H9 (cell line): ENCODE measurements around the gene SPATA2. TPM values are rescaled to one million over a fixed set of nuclear protein-coding genes. Genes with fewer than 3 reads are reported as not detected.

Experiments used
- DNase-seq: peaks from one replicate; pipeline ENCODE4 v3.0.0-alpha.2; 2017
- H2AFZ ChIP-seq: one replicate; pipeline ENCODE4 v1.6.1; 2013; ENCODE audit warnings: mild to moderate bottlenecking, low read length, control low read depth, moderate library complexity
- H2AK5ac ChIP-seq: 2 replicates; pipeline ENCODE4 v1.6.1; 2013; ENCODE audit warnings: low read length, control low read depth, mixed read lengths; ENCODE audit not compliant: insufficient read length
- H2BK120ac ChIP-seq: one replicate; pipeline ENCODE4 v1.6.1; 2013; ENCODE audit warnings: low read depth, mild to moderate bottlenecking, low read length, control low read depth, inconsistent platforms; ENCODE audit not compliant: poor library complexity, severe bottlenecking
- H2BK12ac ChIP-seq: 2 replicates; pipeline ENCODE4 v1.6.1; 2013; ENCODE audit warnings: low read length, control low read depth, mixed read lengths, low read depth; ENCODE audit not compliant: insufficient read length
- H2BK15ac ChIP-seq: 2 replicates; pipeline ENCODE4 v1.6.1; 2013; ENCODE audit warnings: low read depth, low read length, control low read depth
- H2BK20ac ChIP-seq: one replicate; pipeline ENCODE4 v1.6.1; 2013; ENCODE audit warnings: low read depth, mild to moderate bottlenecking, low read length, control low read depth, inconsistent platforms; ENCODE audit not compliant: poor library complexity, severe bottlenecking
- H2BK5ac ChIP-seq: 2 replicates; pipeline ENCODE4 v1.6.1; 2013; ENCODE audit warnings: low read length, control low read depth, mixed read lengths; ENCODE audit not compliant: insufficient read length
- H3K14ac ChIP-seq: 2 replicates; pipeline ENCODE4 v1.6.1; 2013; ENCODE audit warnings: low read length, control low read depth; ENCODE audit not compliant: insufficient read depth
- H3K18ac ChIP-seq: 2 replicates; pipeline ENCODE4 v1.6.1; 2013; ENCODE audit warnings: low read depth, mild to moderate bottlenecking, mixed read lengths, low read length, control low read depth; ENCODE audit not compliant: insufficient read length
- H3K23ac ChIP-seq: 2 replicates; pipeline ENCODE4 v1.6.1; 2013; ENCODE audit warnings: low read length, control low read depth, mixed read lengths, low read depth; ENCODE audit not compliant: insufficient read length
- H3K23me2 ChIP-seq: 2 replicates; pipeline ENCODE4 v1.6.1; 2013; ENCODE audit warnings: low read depth, mild to moderate bottlenecking, mixed read lengths, low read length, control low read depth; ENCODE audit not compliant: insufficient read length, poor library complexity, severe bottlenecking
- H3K27ac ChIP-seq: 2 replicates; pipeline ENCODE4 v1.5.1; 2013; ENCODE audit warnings: low read length, control low read depth, mixed read lengths, low read depth; ENCODE audit not compliant: insufficient read length
- H3K27me3 ChIP-seq: 2 replicates; pipeline ENCODE4 v1.6.1; 2013; ENCODE audit warnings: low read length, control low read depth, inconsistent platforms; ENCODE audit not compliant: insufficient read depth
- H3K4ac ChIP-seq: 2 replicates; pipeline ENCODE4 v1.6.1; 2013; ENCODE audit warnings: low read depth, mild to moderate bottlenecking, control low read depth, inconsistent platforms, low read length, moderate library complexity
- H3K4me1 ChIP-seq: 2 replicates; pipeline ENCODE4 v1.6.1; 2013; ENCODE audit warnings: low read length, control low read depth, inconsistent platforms; ENCODE audit not compliant: insufficient read depth
- H3K4me2 ChIP-seq: 2 replicates; pipeline ENCODE4 v1.6.1; 2013; ENCODE audit warnings: low read length, control low read depth, mixed read lengths; ENCODE audit not compliant: insufficient read length, insufficient read depth
- H3K56ac ChIP-seq: 2 replicates; pipeline ENCODE4 v1.6.1; 2013; ENCODE audit warnings: low read depth, mild to moderate bottlenecking, mixed read lengths, low read length, control low read depth; ENCODE audit not compliant: insufficient read length
- H3K79me1 ChIP-seq: 2 replicates; pipeline ENCODE4 v1.6.1; 2013; ENCODE audit warnings: low read depth, mild to moderate bottlenecking, moderate library complexity, low read length, control low read depth, inconsistent platforms; ENCODE audit not compliant: insufficient read depth, poor library complexity, severe bottlenecking
- H3K79me2 ChIP-seq: 2 replicates; pipeline ENCODE4 v1.6.1; 2013; ENCODE audit warnings: low read length, control low read depth, inconsistent platforms; ENCODE audit not compliant: insufficient read depth
- H3K9ac ChIP-seq: 2 replicates; pipeline ENCODE4 v1.6.1; 2013; ENCODE audit warnings: low read length, control low read depth, mixed read lengths; ENCODE audit not compliant: insufficient read length; ENCODE audit errors: extremely low read depth
- H3K9me3 ChIP-seq: one replicate; pipeline ENCODE4 v1.6.1; 2013; ENCODE audit warnings: low read depth, low read length, inconsistent platforms; ENCODE audit not compliant: control insufficient read depth
- H3T11ph ChIP-seq: one replicate; pipeline ENCODE4 v1.6.1; 2013; ENCODE audit warnings: mild to moderate bottlenecking, low read length, control low read depth, inconsistent platforms
- H4K20me1 ChIP-seq: one replicate; pipeline ENCODE4 v1.6.1; 2013; ENCODE audit not compliant: control insufficient read depth, insufficient read length, insufficient read depth
- H4K5ac ChIP-seq: 2 replicates; pipeline ENCODE4 v1.6.1; 2013; ENCODE audit warnings: low read depth, mild to moderate bottlenecking, mixed read lengths, low read length, control low read depth; ENCODE audit not compliant: insufficient read length
- H4K8ac ChIP-seq: replicated peaks from 2 replicates; pipeline ENCODE4 v1.6.1; 2013; ENCODE audit warnings: low read length, control low read depth, mixed read lengths, low read depth; ENCODE audit not compliant: insufficient read length
- H4K91ac ChIP-seq: 2 replicates; pipeline ENCODE4 v1.6.1; 2013; ENCODE audit warnings: low read depth, mild to moderate bottlenecking, moderate library complexity, mixed read lengths, low read length, control low read depth; ENCODE audit not compliant: insufficient read length
- H3K27ac Mint-ChIP-seq, 3 experiments: 2 replicates in 2 of 3; 3 replicates in 1 of 3; pipeline ENCODE4 v1.8.0; 2020 to 2021; ENCODE audit warnings: mixed read lengths in 3 of 3, mild to moderate bottlenecking in 1 of 3, moderate library complexity in 1 of 3
- H3K27me3 Mint-ChIP-seq: 2 replicates; pipeline ENCODE4 v1.8.0; 2021; ENCODE audit warnings: low read depth, mild to moderate bottlenecking, moderate library complexity, mixed read lengths
- H3K36me3 Mint-ChIP-seq, 3 experiments: 2 replicates in 2 of 3; 3 replicates in 1 of 3; pipeline ENCODE4 v1.8.0; 2020 to 2021; ENCODE audit warnings: low read depth in 3 of 3, mixed read lengths in 3 of 3; ENCODE audit not compliant: insufficient read depth in 1 of 3
- H3K4me1 Mint-ChIP-seq, 2 experiments: 2 replicates each; pipeline ENCODE4 v1.8.0; 2020; ENCODE audit warnings: mixed read lengths in 2 of 2
- H3K4me3 Mint-ChIP-seq, 2 experiments: 2 replicates in 1 of 2; 3 replicates in 1 of 2; pipeline ENCODE4 v1.8.0; 2020 to 2021; ENCODE audit warnings: mild to moderate bottlenecking in 2 of 2, mixed read lengths in 2 of 2, moderate library complexity in 1 of 2
- H3K9me3 Mint-ChIP-seq, 2 experiments: 2 replicates in 1 of 2; 3 replicates in 1 of 2; pipeline ENCODE4 v1.8.0; 2020; ENCODE audit warnings: mild to moderate bottlenecking in 2 of 2, mixed read lengths in 2 of 2, moderate library complexity in 1 of 2
- WGBS: extraction: QIAGEN DNeasy Blood & Tissue Kit; methylation state at CpG from one replicate; pipeline ENCODE4 v1.1.7; 2013; ENCODE audit warnings: missing lambda C conversion rate, low lambda C conversion rate, mixed read lengths; ENCODE audit not compliant: insufficient read length; ENCODE audit errors: extremely low coverage; 5-methylcytosine and 5-hydroxymethylcytosine counted together
- total RNA-seq: library from RNA; stranded (reverse); gene quantifications from 2 replicates; pipeline ENCODE4 v1.2.1, GENCODE V29; 2021
- TF ChIP-seq, protein P1 (sequence below): fragments of 200-600 bp; sonication (generic); conservative IDR thresholded peaks from 3 replicates; pipeline ENCODE4 v1.8.0; 2021; ENCODE audit warnings: antibody characterized with exemption, mild to moderate bottlenecking

Gene SPATA2
- total RNA-seq, 1 experiment from 2014 or later, result 9.6 TPM

- peaks cover 15% of the 10 kb centered on the region in 2 experiments for H3K4me1 Mint-ChIP-seq
- Histone ChIP-seq H3K9ac (no peak overlapping the region), H2BK5ac (no peak overlapping the region), H2AK5ac (no peak overlapping the region), H3K27ac (no peak overlapping the region), H3K79me1 (no peaks in the 10 kb centered on the region), H3K14ac (no peak overlapping the region; the same call in 1 of the 2 replicates), H2BK120ac (no peak overlapping the region), H3K4me1 (no peaks in the 10 kb centered on the region), H3K27me3 (no peaks in the 10 kb centered on the region), H3K56ac (no peak overlapping the region), H3K79me2 (no peaks in the 10 kb centered on the region), H2BK15ac (no peak overlapping the region), H2BK20ac (no peak overlapping the region), H2AFZ (no peak overlapping the region), H3K4ac (no peak overlapping the region), H4K91ac (no peak overlapping the region), H3K18ac (no peak overlapping the region), H3K23ac (no peak overlapping the region), H2BK12ac (no peak overlapping the region), H3K23me2 (no peaks in the 10 kb centered on the region), H3K4me2 (no peak overlapping the region), H4K8ac (no peak overlapping the region), H4K20me1 (peaks cover 3% of the 10 kb centered on the region), H4K5ac (no peak overlapping the region), H3T11ph (no peak overlapping the region), H3K9me3 (no peaks in the 10 kb centered on the region)
- H3K4me3 Mint-ChIP-seq, result no peak overlapping the region
- H3K9me3 Mint-ChIP-seq, result no peaks in the 10 kb centered on the region; a peak in 1 of 5 replicates
- H3K36me3 Mint-ChIP-seq, result peaks cover 0 to 15% (median 0%) of the 10 kb centered on the region in 3 experiments; a peak in 3 of 7 replicates
- no peak overlapping the region for H3K27ac Mint-ChIP-seq
- WGBS, result no CpG with 5 or more reads among the region's 6 CpGs
- H3K27me3 Mint-ChIP-seq, result peaks cover 1% of the 10 kb centered on the region
- DNase-seq, result no peak
- TF ChIP-seq, protein P1, sequence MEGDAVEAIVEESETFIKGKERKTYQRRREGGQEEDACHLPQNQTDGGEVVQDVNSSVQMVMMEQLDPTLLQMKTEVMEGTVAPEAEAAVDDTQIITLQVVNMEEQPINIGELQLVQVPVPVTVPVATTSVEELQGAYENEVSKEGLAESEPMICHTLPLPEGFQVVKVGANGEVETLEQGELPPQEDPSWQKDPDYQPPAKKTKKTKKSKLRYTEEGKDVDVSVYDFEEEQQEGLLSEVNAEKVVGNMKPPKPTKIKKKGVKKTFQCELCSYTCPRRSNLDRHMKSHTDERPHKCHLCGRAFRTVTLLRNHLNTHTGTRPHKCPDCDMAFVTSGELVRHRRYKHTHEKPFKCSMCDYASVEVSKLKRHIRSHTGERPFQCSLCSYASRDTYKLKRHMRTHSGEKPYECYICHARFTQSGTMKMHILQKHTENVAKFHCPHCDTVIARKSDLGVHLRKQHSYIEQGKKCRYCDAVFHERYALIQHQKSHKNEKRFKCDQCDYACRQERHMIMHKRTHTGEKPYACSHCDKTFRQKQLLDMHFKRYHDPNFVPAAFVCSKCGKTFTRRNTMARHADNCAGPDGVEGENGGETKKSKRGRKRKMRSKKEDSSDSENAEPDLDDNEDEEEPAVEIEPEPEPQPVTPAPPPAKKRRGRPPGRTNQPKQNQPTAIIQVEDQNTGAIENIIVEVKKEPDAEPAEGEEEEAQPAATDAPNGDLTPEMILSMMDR, result no peak
Measured at GRCh38 chr20:49871391-49871948, 43.9 kb downstream of the SPATA2 start.
